Left lung (tissue), 10 donors: ENCODE data around the gene GALNTL6. TPM values are rescaled to one million over a fixed set of nuclear protein-coding genes. Genes with fewer than 3 reads are reported as not detected.

Experiments
- ATAC-seq: fragments of 200-7000 bp; cut with Tn5 transposase; one replicate; pipeline ENCODE4 v1.9.1; 2020; ENCODE audit warnings: moderate library complexity
- DNase-seq, 4 donors: peaks; one replicate each; pipeline ENCODE4 v3.0.0-alpha.2; 2013 to 2020
- H3K27ac ChIP-seq, 2 donors: fragments of 200-600 bp; sonication (generic) in 1 of 2; one replicate each; pipeline versions ENCODE4 v1.5.0 to v1.8.0; 2020 to 2021
- H3K27me3 ChIP-seq, 2 donors: fragments of 200-600 bp; sonication (generic) in 1 of 2; one replicate each; pipeline versions ENCODE4 v1.5.0 to v1.8.0; 2020 to 2021
- H3K36me3 ChIP-seq, 2 donors: fragments of 200-600 bp; sonication (generic) in 1 of 2; one replicate each; pipeline versions ENCODE4 v1.5.0 to v1.8.0; 2020 to 2021
- H3K4me1 ChIP-seq, 2 donors: fragments of 200-600 bp; one replicate each; pipeline ENCODE4 v1.8.0; 2021
- H3K4me3 ChIP-seq, 2 donors: fragments of 200-600 bp; sonication (generic) in 1 of 2; one replicate each; pipeline versions ENCODE4 v1.5.0 to v1.8.0; 2020 to 2021; ENCODE audit warnings: mild to moderate bottlenecking in 1 of 2
- H3K9me3 ChIP-seq, 2 donors: fragments of 200-600 bp; sonication (generic) in 1 of 2; one replicate each; pipeline versions ENCODE4 v1.5.0 to v1.8.0; 2020 to 2021
- CTCF ChIP-seq, 2 donors: fragments of 200-600 bp; sonication (generic) in 1 of 2; IDR thresholded peaks; one replicate each; pipeline versions ENCODE4 v1.5.0 to v1.8.0; 2021; ENCODE audit warnings: antibody characterized with exemption in 2 of 2
- intact Hi-C, 2 donors: fragments of 100-400 bp; cut with DNase I; formaldehyde crosslinking; loops; one replicate each; pipeline versions ENCODE4 v1.11.2 to v1.14.2; 2022
- polyA plus RNA-seq, 6 donors: library from polyadenylated mRNA; unstranded; fragments of 120-200 nt; gene quantifications; one replicate each; pipeline ENCODE4 v1.2.1, GENCODE V29; 2013; ENCODE audit not compliant: insufficient read length in 6 of 6
- total RNA-seq, 2 donors: library from RNA; stranded (reverse); fragmentation: NEBNext Ultra II Directional; extraction: Animal tissue kit (Norgen Biotek cat#: 25700); gene quantifications; one replicate each; pipeline ENCODE4 v1.2.1, GENCODE V29; 2021
- donor health status: DM: no; HTN: yes; CAD: no.
- donor health status: DM: no; HTN: no; CAD: no.

GALNTL6 gene
- total and polyA plus RNA-seq, 8 donors = 0.11 to 0.16 (median 0.13) TPM; not detected in 5

GRCh38 chr4:173051716-173052115, 1238.5 kb downstream of the GALNTL6 start:
- no peaks in the 10 kb centered on the region for H3K4me1 ChIP-seq
- intact Hi-C loops = no loop called here
- no peak overlapping the region for H3K27ac ChIP-seq
- no peaks in the 10 kb centered on the region for H3K9me3 ChIP-seq
- no peaks in the 10 kb centered on the region for H3K27me3 ChIP-seq
- TF ChIP-seq CTCF (IDR thresholded peaks at IDR 0.05) = no peak
- no peak for ATAC-seq
- no peaks in the 10 kb centered on the region for H3K36me3 ChIP-seq
- no peak overlapping the region for H3K4me3 ChIP-seq
- DNase-seq = peak in 1 of 4 donors; percentile 10

GRCh38 chr4:173052439-173052838, 1239.2 kb downstream of the GALNTL6 start:
- Histone ChIP-seq H3K27ac (no peak overlapping the region), H3K4me1 (no peaks in the 10 kb centered on the region), H3K9me3 (no peaks in the 10 kb centered on the region), H3K36me3 (no peaks in the 10 kb centered on the region), H3K27me3 (no peaks in the 10 kb centered on the region), H3K4me3 (no peak overlapping the region)
- intact Hi-C loops = no loop called here
- ATAC-seq (no peak), DNase-seq (no peak)
- no peak for TF ChIP-seq CTCF (IDR thresholded peaks at IDR 0.05)

- Histone ChIP-seq H3K27me3 (no peaks in the 10 kb centered on the region), H3K4me3 (no peak overlapping the region), H3K4me1 (no peaks in the 10 kb centered on the region), H3K9me3 (no peaks in the 10 kb centered on the region), H3K36me3 (no peaks in the 10 kb centered on the region), H3K27ac (no peak overlapping the region)
- DNase-seq (no peak), ATAC-seq (no peak)
- intact Hi-C loops = no loop called here
- TF ChIP-seq CTCF (IDR thresholded peaks at IDR 0.05) = no peak
Measured at GRCh38 chr4:173056271-173056670, 1243.1 kb downstream of the GALNTL6 start.

- no peak for ATAC-seq
- Histone ChIP-seq H3K27ac (no peak overlapping the region), H3K27me3 (no peaks in the 10 kb centered on the region), H3K4me3 (no peak overlapping the region), H3K4me1 (no peaks in the 10 kb centered on the region), H3K36me3 (no peaks in the 10 kb centered on the region), H3K9me3 (no peaks in the 10 kb centered on the region)
- no peak for DNase-seq
- no peak for TF ChIP-seq CTCF (IDR thresholded peaks at IDR 0.05)
- intact Hi-C loops = no loop called here
Measured at GRCh38 chr4:173056710-173057109, 1243.5 kb downstream of the GALNTL6 start.

GRCh38 chr4:173057442-173057841, 1244.2 kb downstream of the GALNTL6 start:
- ATAC-seq = no peak

More at GRCh38 chr4:173057442-173057841, 1244.2 kb downstream of the GALNTL6 start:
- no peak overlapping the region for H3K27ac ChIP-seq
- H3K9me3 ChIP-seq = no peaks in the 10 kb centered on the region
- no peaks in the 10 kb centered on the region for H3K4me1 ChIP-seq
- no peak for TF ChIP-seq CTCF (IDR thresholded peaks at IDR 0.05)
- no peak for DNase-seq
- no peaks in the 10 kb centered on the region for H3K27me3 ChIP-seq
- H3K4me3 ChIP-seq = no peak overlapping the region
- intact Hi-C loops = no loop called here
- H3K36me3 ChIP-seq = no peaks in the 10 kb centered on the region
